GM19240 (cell line): ENCODE results near the gene PRDM16.

Source experiments
- DNase-seq: peaks from one replicate; pipeline ENCODE4 v3.0.0; 2011; ENCODE audit warnings: low spot score; ENCODE audit not compliant: insufficient read length

PRDM16 gene

GRCh38 chr1:3180915-3181314, 111.9 kb downstream of the PRDM16 start:
- DNase-seq: no peak

- DNase-seq: no peak
Measured at GRCh38 chr1:3181956-3182355, 113.0 kb downstream of the PRDM16 start.

DNA sequence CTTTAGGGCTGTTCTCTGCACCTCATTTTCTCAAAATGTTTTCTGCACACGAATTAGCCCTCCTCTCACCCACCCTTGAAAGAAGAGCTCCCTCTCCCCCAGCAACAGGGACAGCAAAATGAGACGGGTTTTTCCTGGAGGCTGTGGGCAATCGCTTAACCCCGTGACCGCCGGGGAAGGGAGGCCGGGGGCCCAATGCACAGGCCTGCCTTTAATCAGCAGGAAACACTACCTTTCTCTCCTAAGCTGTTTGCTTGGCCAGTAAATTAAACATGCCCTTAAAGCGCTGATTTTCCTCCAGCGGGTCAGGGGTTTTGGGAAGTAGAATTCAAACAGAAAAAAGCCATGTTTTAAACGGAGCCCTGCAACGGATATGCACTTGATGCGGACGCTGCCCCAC, 114.4 kb downstream of the PRDM16 start:
- no peak for DNase-seq

GRCh38 chr1:3183813-3184212, 114.8 kb downstream of the PRDM16 start:
- DNase-seq: no peak

DNA sequence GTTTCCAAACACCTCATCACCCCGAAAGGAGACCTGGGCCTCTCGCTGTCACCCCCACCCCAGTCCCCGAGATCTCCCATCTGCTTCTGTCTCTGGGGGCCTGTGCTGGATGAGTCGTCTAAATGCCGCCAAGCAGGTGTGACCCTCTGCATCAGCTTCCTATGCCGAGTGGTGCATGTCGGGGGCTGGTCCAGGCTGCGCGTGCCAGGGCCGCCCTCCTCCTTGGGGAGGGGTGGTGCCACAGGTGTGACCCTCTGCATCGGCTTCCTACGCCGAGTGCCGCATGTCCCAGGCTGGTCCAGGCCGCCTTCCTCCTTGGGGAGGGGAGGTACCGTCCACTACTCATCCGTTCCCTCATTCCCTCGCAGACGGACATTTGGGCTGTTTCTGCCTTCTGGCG, 115.7 kb downstream of the PRDM16 start:
- DNase-seq: no peak

GRCh38 chr1:3185896-3186525, 117.0 kb downstream of the PRDM16 start:
- no peak for DNase-seq

DNA sequence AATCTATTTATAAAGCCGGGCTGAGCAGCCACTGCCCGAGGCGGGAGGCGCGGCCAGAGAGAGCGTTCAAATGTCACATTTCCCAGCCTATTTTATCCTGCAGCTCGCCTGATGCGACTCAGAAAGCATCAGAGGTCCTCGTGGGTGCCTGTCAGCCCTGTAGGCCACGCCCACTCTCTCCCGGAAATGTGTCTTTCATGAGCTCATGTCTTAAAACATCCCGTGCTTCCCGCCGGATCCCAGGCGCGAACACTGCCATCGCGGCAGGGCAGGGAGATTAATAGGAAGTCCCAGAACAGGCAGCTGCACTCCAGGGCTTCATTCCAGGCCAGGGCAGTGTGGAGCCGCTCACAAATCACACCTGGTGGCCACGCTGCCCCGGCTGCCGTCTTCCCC, 117.5 kb downstream of the PRDM16 start:
- no peak for DNase-seq

GRCh38 chr1:3187415-3188149, 118.6 kb downstream of the PRDM16 start:
- DNase-seq: no peak

GRCh38 chr1:3188150-3188971, 119.4 kb downstream of the PRDM16 start:
- DNase-seq: no peak

DNA sequence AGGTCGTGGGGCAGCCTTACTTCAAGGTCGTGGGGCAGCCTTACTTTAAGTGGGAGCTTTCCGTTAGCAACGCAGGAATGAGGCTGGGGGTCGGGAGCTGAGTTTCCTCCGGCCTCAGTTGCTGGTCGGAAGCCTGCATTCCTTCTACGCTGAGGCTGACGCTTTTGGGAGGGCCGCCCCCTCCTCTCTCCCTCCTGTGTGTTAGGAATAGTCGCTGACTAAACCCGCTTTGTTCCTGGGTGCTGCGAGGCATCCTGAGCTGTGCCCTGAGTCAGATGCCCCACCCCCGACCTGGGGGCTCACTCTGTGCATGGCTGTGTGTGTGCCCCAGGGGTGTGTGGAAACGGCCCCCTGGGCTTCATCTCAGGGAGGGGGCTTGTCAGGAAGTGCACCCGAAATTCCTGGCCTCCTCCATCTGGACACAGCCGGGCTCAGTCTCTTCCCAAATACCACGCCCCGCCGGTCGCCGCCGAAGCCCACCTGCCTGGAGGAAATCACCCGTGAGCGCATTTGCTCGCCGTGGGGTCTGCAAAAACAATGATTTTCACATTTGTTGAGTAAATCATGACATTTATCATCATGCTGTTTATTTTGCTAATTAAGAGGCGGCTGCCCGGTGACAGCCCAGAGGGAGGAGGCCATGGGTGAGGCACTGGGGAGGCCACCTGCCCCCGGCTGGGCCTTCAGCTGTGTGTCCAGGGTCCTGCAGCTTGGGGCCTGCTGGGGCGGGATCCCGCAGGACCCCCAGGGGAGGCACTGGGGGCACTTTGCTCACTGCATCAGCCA, 121.4 kb downstream of the PRDM16 start:
- no peak for DNase-seq

DNA sequence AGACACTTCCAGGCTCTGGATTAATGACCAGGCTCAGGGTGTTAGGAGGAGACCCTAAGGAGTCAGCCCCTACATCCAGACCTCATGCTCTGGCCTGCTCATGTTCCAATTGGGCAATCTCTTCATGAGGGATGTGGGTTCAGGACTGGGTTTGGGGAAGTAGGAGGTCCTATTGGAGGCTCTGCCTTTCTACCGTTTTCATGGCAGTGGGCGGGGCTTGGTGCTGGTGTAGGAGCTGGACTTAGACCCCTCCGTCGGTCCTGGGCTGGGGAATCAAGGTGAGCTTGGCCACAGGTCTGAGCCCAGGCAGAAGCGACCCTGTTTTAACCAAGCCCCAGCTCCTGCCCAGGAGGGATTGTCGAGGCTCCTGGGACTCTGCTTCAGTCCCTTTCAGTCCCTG, 123.4 kb downstream of the PRDM16 start:
- DNase-seq: no peak

DNA sequence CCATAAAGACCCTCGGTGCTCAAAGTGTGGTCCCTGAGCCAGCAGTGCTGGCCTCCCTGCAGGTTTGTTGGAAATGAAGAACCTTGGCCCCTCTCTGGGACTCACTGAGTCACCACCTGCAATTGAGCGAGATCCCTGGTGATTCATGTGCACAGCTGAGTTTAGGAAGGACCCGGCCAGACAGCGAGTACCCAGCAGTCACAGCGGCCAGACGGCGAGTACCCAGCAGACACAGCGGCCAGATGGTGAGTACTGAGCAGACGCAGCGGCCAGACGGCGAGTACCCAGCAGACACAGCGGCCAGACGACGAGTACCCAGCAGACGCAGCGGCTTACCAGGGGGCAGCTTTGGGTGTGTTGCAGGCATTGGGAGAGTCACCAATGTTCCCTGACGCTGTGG, 123.8 kb downstream of the PRDM16 start:
- DNase-seq: no peak

DNA sequence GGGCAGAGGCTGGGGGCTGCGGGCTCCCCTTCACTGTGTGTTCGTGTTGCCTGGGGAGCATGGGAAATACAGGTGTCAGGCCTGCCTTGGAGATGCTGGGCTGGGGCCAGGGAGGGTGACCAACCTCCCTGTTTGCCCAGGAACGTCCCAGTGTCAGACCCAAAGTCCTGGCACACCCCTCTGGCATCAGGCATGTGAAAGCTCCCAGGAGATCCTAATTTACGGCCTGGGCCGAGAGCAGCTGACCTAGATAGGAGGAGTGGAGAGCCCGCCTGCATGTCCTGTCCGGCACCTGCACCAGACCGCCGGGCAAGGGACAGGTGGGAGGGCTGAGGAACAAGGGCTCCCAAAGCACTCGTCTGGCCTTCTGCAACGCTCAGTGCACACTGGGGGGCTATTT, 124.8 kb downstream of the PRDM16 start:
- no peak for DNase-seq

DNA sequence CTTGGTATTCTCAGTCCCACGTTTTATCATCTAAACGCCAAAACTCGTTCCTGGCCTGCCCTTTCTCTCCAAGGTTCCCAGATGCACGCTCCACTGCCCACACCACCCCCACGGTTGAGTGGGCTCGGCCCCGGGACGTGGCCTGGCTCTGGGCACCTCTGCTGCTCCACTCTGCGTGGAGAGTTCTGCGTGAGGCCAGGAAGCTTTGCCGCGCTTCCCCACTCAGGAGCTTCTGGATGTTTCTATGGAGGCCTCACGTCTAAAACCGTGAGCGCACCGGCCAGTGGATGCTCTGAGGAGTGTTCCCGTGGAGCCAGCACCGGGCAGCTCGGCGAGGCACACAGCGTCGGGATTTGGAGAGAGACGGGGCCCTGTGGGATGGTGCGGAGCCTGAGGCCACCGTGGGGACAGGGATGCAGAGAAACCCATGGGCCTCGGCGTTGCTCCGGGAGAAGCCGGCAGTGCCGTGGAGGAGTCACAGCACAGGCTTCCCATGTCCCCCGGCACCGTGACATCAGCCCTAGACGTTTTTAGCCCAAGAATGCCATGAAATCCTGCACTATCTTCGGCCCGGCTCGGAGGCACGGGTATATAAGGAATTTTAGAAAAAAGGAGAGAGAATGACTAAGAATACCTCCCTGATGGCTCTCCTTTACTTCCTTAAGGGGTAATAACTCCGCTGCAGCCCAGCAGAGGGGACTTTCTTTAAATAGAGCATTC, 125.9 kb downstream of the PRDM16 start:
- DNase-seq: no peak

- DNase-seq: no peak
Measured at GRCh38 chr1:3195480-3195815, 126.4 kb downstream of the PRDM16 start.

DNA sequence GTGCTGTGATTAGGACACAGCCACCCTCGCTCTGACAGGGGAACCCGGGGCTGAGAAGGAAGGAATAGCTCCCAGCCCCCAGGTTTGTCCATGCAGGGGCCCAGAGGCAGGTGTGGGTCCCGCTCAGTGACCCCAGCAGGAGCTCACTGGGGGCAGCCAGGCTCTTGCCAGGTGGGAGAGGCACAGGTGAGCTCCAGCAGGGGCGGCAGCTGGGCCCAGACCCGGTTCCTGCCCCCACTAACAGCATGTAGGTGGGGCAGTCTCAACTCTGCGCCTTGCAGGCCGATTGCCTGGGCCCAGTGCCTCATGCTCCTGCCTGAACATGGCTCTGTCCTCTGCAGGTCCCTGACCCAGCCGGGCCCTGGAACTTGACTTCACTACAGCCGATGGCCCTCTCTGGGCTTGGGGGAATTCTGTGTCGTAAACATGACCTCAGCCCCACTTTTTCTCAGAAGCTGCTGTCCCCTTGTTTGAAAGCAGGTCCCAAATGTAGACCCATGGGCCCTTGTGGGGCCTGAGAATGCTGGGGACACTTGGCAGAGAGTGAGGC, 127.0 kb downstream of the PRDM16 start:
- no peak for DNase-seq

GRCh38 chr1:3196577-3197245, 127.7 kb downstream of the PRDM16 start:
- DNase-seq: no peak

- DNase-seq: no peak
Measured at GRCh38 chr1:3197781-3198316, 128.8 kb downstream of the PRDM16 start.

- no peak for DNase-seq
Measured at GRCh38 chr1:3198371-3199271, 129.6 kb downstream of the PRDM16 start.
